Caco-2 (cell line): Measurements from ENCODE around the gene GALNTL6. TPM values are rescaled to one million over a fixed set of nuclear protein-coding genes. Genes with fewer than 3 reads are reported as not detected.

Experiments used
- BruUV-seq: library from RNA; stranded (reverse); fragments of 400-500 nt; replicated peaks from 2 replicates; lab custom pipeline; 2021; lab: Mats Ljungman, UMichigan
- CTCF ChIA-PET: fragments of 300-600 bp; sonication (Branson Sonifier 250); formaldehyde crosslinking; loops from one replicate; lab custom pipeline; 2022; ENCODE audit warnings: antibody characterized with exemption; lab: Charles Lee
- POLR2A ChIA-PET: fragments of 300-600 bp; sonication (Branson Sonifier 250); formaldehyde crosslinking; loops from one replicate; lab custom pipeline; 2022; ENCODE audit warnings: antibody characterized with exemption; lab: Charles Lee
- DNase-seq, 2 experiments: peaks; one replicate each; pipeline versions ENCODE4 v3.0.0 to v3.0.0-alpha.2; 2020 to 2022
- H3K27me3 ChIP-seq: replicated peaks from 2 replicates; pipeline ENCODE4 v1.6.0; 2011; ENCODE audit warnings: low read length; ENCODE audit not compliant: control insufficient read depth, insufficient read depth
- H3K36me3 ChIP-seq: 2 replicates; pipeline ENCODE4 v1.5.1; 2011; ENCODE audit warnings: low read length; ENCODE audit not compliant: control insufficient read depth, insufficient read depth
- H3K4me1 ChIP-seq: fragments of 250-450 bp; sonication (Bioruptor Pico); 2 replicates; pipeline ENCODE4 v1.5.1; 2020; ENCODE audit warnings: mild to moderate bottlenecking
- H3K4me3 ChIP-seq: 2 replicates; pipeline ENCODE4 v1.5.1; 2011; ENCODE audit warnings: low read depth, mild to moderate bottlenecking, control low read depth, low read length
- H3K9me3 ChIP-seq: fragments of 250-450 bp; sonication (Bioruptor Pico); 2 replicates; pipeline ENCODE4 v1.5.1; 2020; ENCODE audit warnings: mild to moderate bottlenecking, moderate library complexity
- H3K27ac Mint-ChIP-seq: one replicate; pipeline ENCODE4 v1.8.0; 2022; ENCODE audit warnings: mixed read lengths; ENCODE audit not compliant: unreplicated experiment
- H3K27me3 Mint-ChIP-seq: one replicate; pipeline ENCODE4 v1.8.0; 2022; ENCODE audit warnings: mixed read lengths; ENCODE audit not compliant: insufficient read depth, unreplicated experiment
- H3K36me3 Mint-ChIP-seq: one replicate; pipeline ENCODE4 v1.8.0; 2022; ENCODE audit warnings: mild to moderate bottlenecking, mixed read lengths; ENCODE audit not compliant: insufficient read depth, unreplicated experiment
- H3K4me1 Mint-ChIP-seq: one replicate; pipeline ENCODE4 v1.8.0; 2022; ENCODE audit warnings: low read depth, mixed read lengths; ENCODE audit not compliant: unreplicated experiment
- H3K4me3 Mint-ChIP-seq: one replicate; pipeline ENCODE4 v1.8.0; 2022; ENCODE audit warnings: mild to moderate bottlenecking, moderate library complexity, mixed read lengths; ENCODE audit not compliant: unreplicated experiment
- H3K9me3 Mint-ChIP-seq: one replicate; pipeline ENCODE4 v1.8.0; 2022; ENCODE audit warnings: mixed read lengths; ENCODE audit not compliant: unreplicated experiment
- CTCF ChIP-seq, 2 experiments: fragments of 200-600 bp in 1 of 2; IDR thresholded peaks; 1 replicate in 1 of 2; 2 replicates in 1 of 2; pipeline versions ENCODE4 v1.5.1 to v1.8.0; 2011 to 2022; ENCODE audit warnings: antibody characterized with exemption in 1 of 2, control low read depth in 1 of 2, inconsistent platforms in 1 of 2, low read depth in 1 of 2, low read length in 1 of 2, mild to moderate bottlenecking in 1 of 2, moderate library complexity in 1 of 2; ENCODE audit not compliant: insufficient read depth in 1 of 2, severe bottlenecking in 1 of 2, unreplicated experiment in 1 of 2
- intact Hi-C: fragments of 100-400 bp; cut with micrococcal nuclease; formaldehyde crosslinking; loops from one replicate; pipeline ENCODE4 v1.10.0; 2022; ENCODE audit not compliant: unreplicated experiment
- total RNA-seq: library from RNA; stranded (reverse); gene quantifications from 2 replicates; pipeline ENCODE4 v1.2.3, GENCODE V29; 2022

GALNTL6 gene
- total RNA-seq, 1 experiment from 2014 or later: not detected

- peaks cover 16% of the 10 kb centered on the region for H3K9me3 Mint-ChIP-seq
- H3K36me3 ChIP-seq: no peaks in the 10 kb centered on the region
- peaks cover 7% of the 10 kb centered on the region for H3K4me1 Mint-ChIP-seq
- no TSS peak for BruUV-seq
- H3K27me3 Mint-ChIP-seq: no peaks in the 10 kb centered on the region
- no peak for DNase-seq
- intact Hi-C loops: no loop called here
- no peak for TF ChIP-seq CTCF (IDR thresholded peaks at IDR 0.05; ENCODE audit: insufficient read depth in 1 of 2, low read depth in 1 of 2, low read length in 1 of 2, severe bottlenecking in 1 of 2, unreplicated experiment in 1 of 2)
- no peaks in the 10 kb centered on the region for H3K36me3 Mint-ChIP-seq
- POLR2A ChIA-PET: no interaction called here
- H3K27ac Mint-ChIP-seq: no peak overlapping the region
- no peaks in the 10 kb centered on the region for H3K9me3 ChIP-seq
- H3K27me3 ChIP-seq: no peaks in the 10 kb centered on the region
- no peaks in the 10 kb centered on the region for H3K4me1 ChIP-seq
- H3K4me3 Mint-ChIP-seq: no peak overlapping the region
- no peak overlapping the region for H3K4me3 ChIP-seq
- CTCF ChIA-PET: no interaction called here
Observed at GRCh38 chr4:172758586-172759340, 945.6 kb downstream of the GALNTL6 start.

- no peak overlapping the region for H3K4me3 ChIP-seq
- ChIA-PET CTCF (no interaction called here), POLR2A (no interaction called here)
- Mint-ChIP-seq H3K27me3 (no peaks in the 10 kb centered on the region), H3K36me3 (no peaks in the 10 kb centered on the region), H3K27ac (no peak overlapping the region), H3K9me3 (peaks cover 11% of the 10 kb centered on the region), H3K4me1 (peaks cover 7% of the 10 kb centered on the region), H3K4me3 (no peak overlapping the region)
- no peak for DNase-seq
- intact Hi-C loops: no loop called here
- BruUV-seq: no TSS peak
- TF ChIP-seq CTCF (IDR thresholded peaks at IDR 0.05; ENCODE audit: insufficient read depth in 1 of 2, low read depth in 1 of 2, low read length in 1 of 2, severe bottlenecking in 1 of 2, unreplicated experiment in 1 of 2): no peak
- H3K36me3 ChIP-seq: no peaks in the 10 kb centered on the region
- H3K4me1 ChIP-seq: no peaks in the 10 kb centered on the region
- H3K9me3 ChIP-seq: no peaks in the 10 kb centered on the region
- no peaks in the 10 kb centered on the region for H3K27me3 ChIP-seq
Observed at GRCh38 chr4:172760512-172760911, 947.3 kb downstream of the GALNTL6 start.

GRCh38 chr4:172762895-172763294 lies 949.7 kb downstream of the GALNTL6 start:
- H3K36me3 Mint-ChIP-seq: no peaks in the 10 kb centered on the region
- H3K4me1 Mint-ChIP-seq: peaks cover 7% of the 10 kb centered on the region
- ChIA-PET CTCF (no interaction called here), POLR2A (interaction anchor here (0.6 kb wide), 1 partner anchor 48 kb away, joined by 7 read pairs; no protein-coding TSS in a partner anchor)
- Histone ChIP-seq H3K4me1 (no peaks in the 10 kb centered on the region), H3K36me3 (no peaks in the 10 kb centered on the region), H3K4me3 (no peak overlapping the region), H3K27me3 (no peaks in the 10 kb centered on the region), H3K9me3 (no peaks in the 10 kb centered on the region)
- H3K9me3 Mint-ChIP-seq: peaks cover 11% of the 10 kb centered on the region
- H3K27ac Mint-ChIP-seq: no peak overlapping the region
- no peak for TF ChIP-seq CTCF (IDR thresholded peaks at IDR 0.05; ENCODE audit: insufficient read depth in 1 of 2, low read depth in 1 of 2, low read length in 1 of 2, severe bottlenecking in 1 of 2, unreplicated experiment in 1 of 2)
- intact Hi-C loops: no loop called here
- no peak overlapping the region for H3K4me3 Mint-ChIP-seq
- no TSS peak for BruUV-seq
- no peak for DNase-seq
- no peaks in the 10 kb centered on the region for H3K27me3 Mint-ChIP-seq
